Right cardiac atrium (tissue), 5 donors: ENCODE data around the gene DNAH8. TPM values are rescaled to one million over a fixed set of nuclear protein-coding genes. Genes with fewer than 3 reads are reported as not detected.

Experiments
- ATAC-seq, 2 donors: fragments of 200-7000 bp; cut with Tn5 transposase; one replicate each; pipeline versions ENCODE4 v1.8.0 to v1.9.1; 2020; ENCODE audit warnings: moderate library complexity in 2 of 2, mild to moderate bottlenecking in 1 of 2
- DNase-seq, 3 donors: peaks; one replicate each; pipeline ENCODE4 v3.0.0-alpha.2; 2020
- H3K27ac ChIP-seq: one replicate; pipeline ENCODE4 v1.5.1; 2013; ENCODE audit warnings: mild to moderate bottlenecking, low read length, control low read depth, moderate library complexity
- H3K27me3 ChIP-seq: one replicate; pipeline ENCODE4 v1.6.1; 2013; ENCODE audit not compliant: control insufficient read depth, insufficient read depth
- H3K4me1 ChIP-seq: one replicate; pipeline ENCODE4 v1.6.1; 2013; ENCODE audit warnings: low read length; ENCODE audit not compliant: control insufficient read depth, insufficient read depth
- H3K4me3 ChIP-seq: one replicate; pipeline ENCODE4 v1.5.1; 2013; ENCODE audit warnings: low read length, control low read depth
- H3K9me3 ChIP-seq: one replicate; pipeline ENCODE4 v1.6.1; 2013; ENCODE audit warnings: low read length; ENCODE audit not compliant: control insufficient read depth
- WGBS: extraction: QIAGEN DNeasy Blood & Tissue Kit; methylation state at CpG from one replicate; pipeline ENCODE4 v1.1.7; 2013; 5-methylcytosine and 5-hydroxymethylcytosine counted together
- intact Hi-C, 4 donors: fragments of 100-400 bp; cut with DNase I; formaldehyde crosslinking; loops; one replicate each; pipeline versions ENCODE4 v1.11.0 to v1.14.0; 2022 to 2023
- polyA plus RNA-seq: library from polyadenylated mRNA; stranded (reverse); fragments of 200-250 nt; gene quantifications from one replicate; pipeline ENCODE4 v1.2.3, GENCODE V29; 2013
- total RNA-seq, 4 donors: library from RNA; stranded (reverse); fragmentation: NEBNext Ultra II Directional; extraction: Animal tissue kit (Norgen Biotek cat#: 25700); gene quantifications; one replicate each; pipeline ENCODE4 v1.2.1, GENCODE V29; 2021
- donor health status: healthy with polysubstance abuse.
- donor health status: DM: no; HTN: yes; CAD: no.
- donor health status: DM: no; HTN: no; CAD: no.
- donor health status: DM: no; HTN: yes; CAD: no; lungs with severe emphysema.
- donor health status: DM: yes; HTN: yes; CAD: no.

The DNAH8 gene
- total and polyA plus RNA-seq, 5 donors = not detected

DNA sequence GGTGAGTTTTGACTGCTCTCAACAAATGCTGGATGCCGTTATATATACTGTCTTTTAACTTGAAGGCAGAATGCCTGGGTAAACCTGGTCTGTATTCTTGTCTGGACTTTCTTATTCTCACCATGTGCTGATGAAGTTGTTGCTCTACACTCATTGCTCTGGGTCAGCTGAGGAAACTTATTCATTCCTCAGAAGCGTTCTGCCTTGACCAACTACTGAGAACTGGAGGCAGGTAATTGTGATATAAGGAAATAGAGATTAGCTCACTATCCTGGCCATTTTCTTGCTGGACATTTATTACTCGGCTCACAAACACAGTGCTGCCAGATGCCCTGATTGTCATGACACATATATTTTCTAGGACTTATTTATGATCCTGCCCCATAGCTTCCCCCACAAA lies 103.6 kb downstream of the DNAH8 start:
- WGBS = 69% methylated on average over 3 of the region's 3 CpGs
- no peak overlapping the region for H3K27ac ChIP-seq
- intact Hi-C loops = no loop called here
- ATAC-seq (no peak), DNase-seq (no peak)
- no peak overlapping the region for H3K4me3 ChIP-seq
- H3K9me3 ChIP-seq = no peaks in the 10 kb centered on the region
- H3K27me3 ChIP-seq = no peaks in the 10 kb centered on the region
- H3K4me1 ChIP-seq = peaks cover 2% of the 10 kb centered on the region

DNA sequence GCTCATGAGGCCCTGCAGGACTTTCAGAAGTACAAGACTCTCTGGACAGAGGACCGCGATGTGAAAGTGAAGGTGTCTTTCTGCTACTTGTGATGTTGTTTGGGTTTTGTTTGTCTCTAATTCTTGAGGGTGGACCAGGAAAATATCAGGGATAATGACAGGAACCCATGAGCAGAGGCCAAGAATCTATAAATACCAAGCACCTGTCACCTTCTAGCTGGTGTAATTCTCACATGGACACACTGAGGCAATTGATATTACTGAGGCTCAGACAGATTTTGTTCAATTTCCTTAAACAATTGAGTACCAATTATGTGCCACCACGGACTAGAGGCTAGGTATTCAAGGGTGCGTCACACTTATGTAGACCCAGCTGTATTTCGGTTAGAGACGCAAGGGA lies 107.9 kb downstream of the DNAH8 start:
- no peak overlapping the region for H3K4me3 ChIP-seq
- 83% methylated on average over 6 of the region's 6 CpGs for WGBS
- no peak overlapping the region for H3K27ac ChIP-seq
- no peaks in the 10 kb centered on the region for H3K27me3 ChIP-seq
- no peaks in the 10 kb centered on the region for H3K9me3 ChIP-seq
- DNase-seq (no peak), ATAC-seq (no peak)
- peaks cover 2% of the 10 kb centered on the region for H3K4me1 ChIP-seq
- intact Hi-C loops = no loop called here

DNA sequence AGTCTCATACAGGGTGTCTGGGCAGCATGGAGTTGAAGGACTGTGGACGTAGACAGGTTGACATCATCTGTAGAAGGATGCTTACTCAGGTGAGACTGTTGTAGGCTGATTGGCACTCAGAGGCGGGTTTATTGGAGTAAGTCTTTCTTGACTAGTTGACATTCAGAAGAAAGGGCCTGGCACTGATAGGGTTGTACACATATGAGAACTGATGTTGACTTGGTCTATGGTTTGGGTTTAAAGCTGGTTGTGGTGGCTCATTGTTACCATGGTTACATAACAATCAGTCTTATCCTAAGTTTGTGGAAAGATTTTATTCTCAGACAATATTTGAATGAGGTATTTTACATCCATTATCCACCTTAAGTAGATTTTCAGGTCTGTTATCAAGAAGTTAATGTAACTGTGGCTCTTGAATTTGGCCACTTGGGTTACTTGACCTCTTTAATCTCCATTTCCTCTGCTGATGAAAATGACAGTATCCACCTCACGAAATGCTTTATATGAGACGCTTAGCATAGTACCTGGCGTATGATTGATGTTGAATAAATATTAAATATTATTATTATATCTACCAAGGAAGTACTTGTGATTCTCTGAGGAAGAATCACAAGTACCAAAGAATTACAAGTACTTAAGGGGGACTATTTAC lies 109.3 kb downstream of the DNAH8 start:
- Histone ChIP-seq H3K27ac (no peak overlapping the region), H3K27me3 (no peaks in the 10 kb centered on the region), H3K4me3 (no peak overlapping the region), H3K4me1 (peaks cover 2% of the 10 kb centered on the region), H3K9me3 (no peaks in the 10 kb centered on the region)
- no peak for ATAC-seq
- WGBS = 87% methylated on average over 5 of the region's 5 CpGs
- DNase-seq = no peak
- intact Hi-C loops = no loop called here

DNA sequence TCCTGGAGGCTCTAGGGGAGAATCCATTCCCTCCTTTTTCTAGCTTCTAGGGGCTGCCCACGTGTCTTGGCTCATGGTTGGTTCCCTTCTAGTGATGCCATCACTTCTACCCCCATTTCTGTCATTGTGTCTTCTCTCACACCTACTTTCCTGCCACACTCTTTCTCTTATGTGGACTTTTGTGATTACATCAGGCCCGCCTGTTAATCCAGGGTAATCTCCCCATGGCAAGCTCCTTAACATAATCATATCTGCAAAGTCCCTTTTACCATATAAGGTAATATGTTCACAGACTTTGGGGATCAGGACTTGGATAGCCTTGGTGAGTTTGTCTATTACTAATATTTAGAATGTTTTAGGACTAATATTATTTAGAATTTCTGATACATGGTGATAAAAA lies 111.9 kb downstream of the DNAH8 start:
- H3K4me3 ChIP-seq = no peak overlapping the region
- intact Hi-C loops = no loop called here
- no peak for ATAC-seq
- 51% methylated on average over 2 of the region's 2 CpGs for WGBS
- H3K9me3 ChIP-seq = no peaks in the 10 kb centered on the region
- H3K27me3 ChIP-seq = no peaks in the 10 kb centered on the region
- DNase-seq = no peak
- no peak overlapping the region for H3K27ac ChIP-seq
- H3K4me1 ChIP-seq = peaks cover 2% of the 10 kb centered on the region

DNA sequence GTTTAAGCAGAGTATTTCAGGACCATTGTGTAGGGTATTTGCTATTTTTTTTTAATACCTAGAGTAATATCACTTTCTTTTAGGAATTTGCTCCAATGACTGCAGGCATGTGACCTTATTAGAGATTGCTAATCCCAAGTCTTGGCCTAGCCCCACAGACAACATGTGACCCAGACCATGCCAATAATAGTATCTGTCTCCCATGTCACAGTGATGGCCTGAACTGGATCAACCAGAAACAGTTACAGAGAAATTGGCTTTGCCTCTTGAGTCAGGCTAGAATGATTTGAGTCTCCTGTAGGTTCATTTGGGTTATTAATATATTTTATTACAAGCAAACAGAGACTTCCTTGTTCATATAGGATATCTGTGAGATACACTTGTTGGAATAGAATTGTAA lies 116.8 kb downstream of the DNAH8 start:
- Histone ChIP-seq H3K4me3 (no peak overlapping the region), H3K4me1 (no peaks in the 10 kb centered on the region), H3K9me3 (no peaks in the 10 kb centered on the region), H3K27me3 (no peaks in the 10 kb centered on the region), H3K27ac (no peak overlapping the region)
- no peak for DNase-seq
- intact Hi-C loops = no loop called here
- ATAC-seq = no peak

DNA sequence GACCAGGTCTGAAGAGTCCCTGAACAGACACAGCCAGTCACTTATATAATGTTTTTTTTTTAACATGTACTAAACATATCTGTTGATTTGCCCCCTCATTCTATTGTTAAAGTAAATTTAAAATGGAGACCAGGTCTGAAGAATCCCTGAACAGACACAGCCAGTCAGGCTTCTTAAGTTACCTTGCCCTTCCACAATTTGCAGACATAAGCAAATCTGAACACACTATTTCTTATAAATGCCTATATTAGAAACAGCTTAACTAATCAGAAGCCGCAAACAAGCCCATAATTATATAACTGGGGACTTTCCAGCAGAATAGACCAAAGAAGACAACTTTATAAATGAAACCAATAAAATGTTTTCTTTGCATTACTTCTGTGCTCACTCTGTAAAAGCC lies 118.2 kb downstream of the DNAH8 start:
- no peaks in the 10 kb centered on the region for H3K4me1 ChIP-seq
- H3K27ac ChIP-seq = no peak overlapping the region
- ATAC-seq (no peak), DNase-seq (no peak)
- H3K4me3 ChIP-seq = no peak overlapping the region
- H3K9me3 ChIP-seq = no peaks in the 10 kb centered on the region
- intact Hi-C loops = no loop called here
- H3K27me3 ChIP-seq = no peaks in the 10 kb centered on the region
- 94% methylated on average over 1 of the region's 1 CpG for WGBS

DNA sequence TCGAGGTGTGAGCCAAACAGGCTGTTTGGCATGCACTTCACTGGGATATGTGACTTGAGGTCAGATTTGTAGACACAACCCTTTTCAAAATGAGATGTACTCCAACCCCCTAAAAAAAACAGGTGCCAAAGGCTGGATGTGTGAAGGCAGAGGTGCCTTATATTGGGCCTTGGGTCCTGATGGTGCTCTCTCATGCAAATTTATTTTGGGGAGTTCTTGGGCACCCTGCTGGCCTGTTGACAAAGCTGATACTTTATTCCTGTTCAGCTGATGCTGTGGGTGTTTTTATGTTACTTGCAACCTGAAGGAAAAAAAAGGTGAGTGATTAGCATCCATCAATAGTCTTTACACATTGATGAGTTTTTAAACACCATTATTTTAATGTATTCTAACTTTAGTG lies 121.5 kb downstream of the DNAH8 start:
- ATAC-seq (no peak), DNase-seq (no peak)
- no peaks in the 10 kb centered on the region for H3K27me3 ChIP-seq
- H3K4me1 ChIP-seq = no peaks in the 10 kb centered on the region
- H3K27ac ChIP-seq = no peak overlapping the region
- WGBS = 52% methylated on average over 1 of the region's 1 CpG
- H3K9me3 ChIP-seq = no peaks in the 10 kb centered on the region
- no peak overlapping the region for H3K4me3 ChIP-seq
- intact Hi-C loops = no loop called here

DNA sequence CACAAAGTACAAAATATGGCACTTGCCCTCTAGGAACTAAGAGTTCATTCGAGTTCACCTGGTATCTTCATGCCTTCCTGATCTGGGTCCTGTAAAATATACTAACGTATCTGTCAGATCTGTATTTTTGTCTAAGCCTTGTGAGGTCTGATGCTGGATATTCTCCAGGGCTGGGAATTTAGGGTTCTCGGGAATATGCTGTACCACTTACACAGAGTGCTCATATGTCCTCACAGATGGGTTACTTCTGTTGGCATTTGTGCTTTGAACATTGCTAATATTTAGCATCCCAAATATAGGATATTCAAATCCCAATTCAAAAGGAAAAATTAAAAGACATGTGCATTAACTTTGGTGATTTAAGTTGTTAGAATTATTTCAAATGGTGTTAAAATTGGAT lies 122.0 kb downstream of the DNAH8 start:
- H3K9me3 ChIP-seq = no peaks in the 10 kb centered on the region
- intact Hi-C loops = no loop called here
- H3K4me1 ChIP-seq = no peaks in the 10 kb centered on the region
- no peak overlapping the region for H3K27ac ChIP-seq
- no peak for DNase-seq
- no peak overlapping the region for H3K4me3 ChIP-seq
- 64% methylated on average over 3 of the region's 3 CpGs for WGBS
- ATAC-seq = no peak
- H3K27me3 ChIP-seq = no peaks in the 10 kb centered on the region

DNA sequence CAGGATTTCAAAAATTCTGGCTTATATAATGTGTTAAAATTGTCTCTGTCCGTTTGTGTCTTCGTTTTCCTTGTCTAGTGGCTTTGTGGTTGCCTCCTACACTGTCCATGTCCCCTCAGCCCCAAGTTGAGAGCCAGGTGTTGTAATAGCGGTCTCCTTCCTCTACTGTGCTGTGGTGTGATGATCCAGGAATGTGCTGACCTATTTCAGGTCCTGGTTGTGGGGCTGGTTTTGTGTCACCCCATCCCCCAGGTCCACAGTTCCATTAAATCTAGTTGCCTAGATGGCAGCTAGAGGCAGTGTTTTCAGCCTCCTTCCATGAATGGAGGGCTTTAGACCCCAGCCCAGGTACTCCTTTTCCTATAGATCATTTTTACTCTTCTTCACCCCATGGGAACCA lies 128.7 kb downstream of the DNAH8 start:
- Histone ChIP-seq H3K9me3 (no peaks in the 10 kb centered on the region), H3K4me3 (no peak overlapping the region), H3K27me3 (no peaks in the 10 kb centered on the region), H3K4me1 (no peaks in the 10 kb centered on the region), H3K27ac (no peak overlapping the region)
- WGBS = 74% methylated on average over 3 of the region's 3 CpGs
- no peak for ATAC-seq
- DNase-seq = no peak
- intact Hi-C loops = no loop called here

DNA sequence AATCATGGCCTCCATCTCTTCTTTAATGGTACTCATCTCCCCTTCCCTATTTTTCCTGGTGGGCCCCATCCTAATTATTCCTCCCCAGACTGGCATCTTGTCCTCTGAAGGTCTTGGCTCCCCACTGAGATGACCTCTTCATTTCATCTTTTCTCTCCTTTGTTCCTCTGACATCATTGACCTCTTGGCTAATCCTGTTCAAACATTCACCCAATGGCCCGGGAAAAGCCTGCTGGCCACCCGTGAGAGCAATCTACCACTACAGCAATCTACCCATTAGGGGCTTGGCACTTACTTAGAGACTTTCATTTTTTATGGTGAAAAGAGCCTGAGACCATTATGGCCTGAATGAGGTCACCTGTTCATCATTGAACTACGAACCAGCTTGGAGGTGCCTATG lies 130.8 kb downstream of the DNAH8 start:
- no peak for ATAC-seq
- Histone ChIP-seq H3K27me3 (no peaks in the 10 kb centered on the region), H3K4me3 (no peak overlapping the region), H3K27ac (no peak overlapping the region), H3K9me3 (no peaks in the 10 kb centered on the region), H3K4me1 (no peaks in the 10 kb centered on the region)
- DNase-seq = no peak
- intact Hi-C loops = no loop called here
- whole genome bisulfite sequencing = 74% methylated on average over 3 of the region's 3 CpGs

DNA sequence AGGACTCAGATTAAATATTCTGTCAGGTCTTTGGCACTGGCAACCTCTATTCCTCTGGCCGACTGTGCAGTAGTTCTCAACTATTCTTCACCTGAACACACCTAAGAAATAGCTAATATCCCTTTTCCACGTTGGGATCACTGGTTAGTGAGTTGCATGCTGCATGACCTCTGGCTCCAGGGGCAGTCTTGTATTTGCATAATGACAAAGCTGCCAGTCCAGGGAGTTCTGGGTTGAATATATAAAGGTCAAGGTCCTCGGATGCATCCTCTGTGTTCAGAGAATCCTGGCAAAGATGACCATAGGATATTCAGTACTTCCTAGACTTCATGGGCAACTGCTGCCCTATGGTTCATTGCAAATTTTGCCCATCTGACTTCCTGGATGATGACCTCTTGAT lies 131.2 kb downstream of the DNAH8 start:
- Histone ChIP-seq H3K9me3 (no peaks in the 10 kb centered on the region), H3K27me3 (no peaks in the 10 kb centered on the region), H3K4me3 (no peak overlapping the region), H3K4me1 (no peaks in the 10 kb centered on the region), H3K27ac (no peak overlapping the region)
- no peak for ATAC-seq
- no peak for DNase-seq
- intact Hi-C loops = no loop called here
- 72% methylated on average over 3 of the region's 3 CpGs for WGBS

DNA sequence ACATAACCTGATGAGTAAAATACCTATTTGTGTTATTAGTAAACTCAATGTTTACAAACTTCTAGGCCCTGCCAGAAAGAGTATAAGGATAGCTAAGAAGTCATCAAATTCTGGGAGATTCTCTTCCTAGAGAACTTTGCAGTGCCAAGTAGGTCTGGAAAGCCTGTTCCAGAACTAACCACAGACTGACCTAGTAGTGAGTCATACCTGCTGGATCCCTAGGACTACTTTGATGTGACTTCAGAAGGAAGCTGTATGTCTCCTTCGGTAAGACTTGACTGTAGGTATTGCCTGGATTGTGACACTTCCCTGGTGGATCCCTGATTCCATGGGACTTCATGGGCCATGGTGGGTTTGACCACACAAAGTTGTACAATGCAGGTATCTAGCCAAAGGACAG lies 131.7 kb downstream of the DNAH8 start:
- no peaks in the 10 kb centered on the region for H3K4me1 ChIP-seq
- no peaks in the 10 kb centered on the region for H3K27me3 ChIP-seq
- H3K4me3 ChIP-seq = no peak overlapping the region
- WGBS = 89% methylated on average over 1 of the region's 1 CpG
- no peaks in the 10 kb centered on the region for H3K9me3 ChIP-seq
- ATAC-seq = no peak
- H3K27ac ChIP-seq = no peak overlapping the region
- DNase-seq = no peak
- intact Hi-C loops = no loop called here
